ENCODE results near the gene MFN1.

GRCh38 chr3:179391906-179392305, 44.4 kb downstream of the MFN1 start:
- TF ChIP-seq CTCF (IDR thresholded peaks at IDR 0.05; ENCODE audit: borderline replicate concordance, extremely low read depth, low read length, poor library complexity, severe bottlenecking) = no peak
- no peak for TF ChIP-seq EZH2 (IDR thresholded peaks at IDR 0.05; ENCODE audit: borderline replicate concordance, low read depth, low read length, severe bottlenecking)

Data from DND-41 (cell line).